Aorta (tissue), 5 donors: ENCODE results near the gene LRRFIP1. TPM values are rescaled to one million over a fixed set of nuclear protein-coding genes. Genes with fewer than 3 reads are reported as not detected.
"Not testable (repeated sequence)": the region's sequence is repeated elsewhere in the genome, so short reads cannot be mapped to it uniquely, and the experiment has no call there.

Experiments
- ATAC-seq: fragments of 200-7000 bp; cut with Tn5 transposase; one replicate; pipeline ENCODE4 v1.9.1; 2022; ENCODE audit warnings: moderate library complexity; ENCODE audit not compliant: low FRiP score
- DNase-seq, 2 donors: peaks; one replicate each; pipeline ENCODE4 v3.0.0-alpha.2; 2020
- H3K27ac ChIP-seq, 2 donors: one replicate each; pipeline ENCODE4 v1.5.1; 2013; ENCODE audit warnings: low read length in 2 of 2, mild to moderate bottlenecking in 2 of 2, moderate library complexity in 2 of 2, control low read depth in 1 of 2, inconsistent platforms in 1 of 2, low read depth in 1 of 2
- H3K27me3 ChIP-seq, 2 donors: one replicate each; pipeline ENCODE4 v1.6.1; 2013; ENCODE audit warnings: control low read depth in 1 of 2, low read length in 1 of 2, mild to moderate bottlenecking in 1 of 2, moderate library complexity in 1 of 2; ENCODE audit not compliant: insufficient read depth in 2 of 2, control insufficient read depth in 1 of 2
- H3K36me3 ChIP-seq, 2 donors: one replicate each; pipeline ENCODE4 v1.6.1; 2013; ENCODE audit warnings: control low read depth in 1 of 2, low read length in 1 of 2, mild to moderate bottlenecking in 1 of 2; ENCODE audit not compliant: insufficient read depth in 2 of 2, control insufficient read depth in 1 of 2
- H3K4me1 ChIP-seq, 2 donors: one replicate each; pipeline ENCODE4 v1.6.1; 2013; ENCODE audit warnings: low read length in 2 of 2, control low read depth in 1 of 2, mild to moderate bottlenecking in 1 of 2, moderate library complexity in 1 of 2; ENCODE audit not compliant: insufficient read depth in 2 of 2, control insufficient read depth in 1 of 2
- H3K4me3 ChIP-seq, 2 donors: one replicate each; pipeline ENCODE4 v1.5.1; 2013; ENCODE audit warnings: low read length in 2 of 2, control low read depth in 1 of 2, mild to moderate bottlenecking in 1 of 2
- H3K9me3 ChIP-seq: one replicate; pipeline ENCODE4 v1.6.1; 2013; ENCODE audit warnings: mild to moderate bottlenecking, low read length; ENCODE audit not compliant: control insufficient read depth
- WGBS, 2 donors: extraction: QIAGEN DNeasy Blood & Tissue Kit; methylation state at CpG; one replicate each; pipeline ENCODE4 v1.1.7; 2013; 5-methylcytosine and 5-hydroxymethylcytosine counted together
- intact Hi-C, 2 donors: fragments of 100-400 bp; cut with DNase I; formaldehyde crosslinking; loops; one replicate each; pipeline versions ENCODE4 v1.14.2 to v1.15.0; 2022
- polyA plus RNA-seq, 2 donors: library from polyadenylated mRNA; stranded (reverse); fragments of 200-250 nt; gene quantifications; one replicate each; pipeline ENCODE4 v1.2.3, GENCODE V29; 2013
- total RNA-seq, 2 donors: library from RNA; stranded (reverse); fragmentation: NEBNext Ultra II Directional; extraction: Animal tissue kit (Norgen Biotek cat#: 25700); gene quantifications; one replicate each; pipeline ENCODE4 v1.2.1, GENCODE V29; 2021
- donor health status: healthy with polysubstance abuse.
- donor health status: Bipolar disorder and iron deficiency.
- donor health status: DM: no; HTN: no; CAD: no.
- donor health status: DM: no; HTN: no; CAD: no.
- donor health status: DM: yes; HTN: yes; CAD: no.

The LRRFIP1 gene
- total and polyA plus RNA-seq, 4 donors = 100 to 348 (median 169) TPM

DNA sequence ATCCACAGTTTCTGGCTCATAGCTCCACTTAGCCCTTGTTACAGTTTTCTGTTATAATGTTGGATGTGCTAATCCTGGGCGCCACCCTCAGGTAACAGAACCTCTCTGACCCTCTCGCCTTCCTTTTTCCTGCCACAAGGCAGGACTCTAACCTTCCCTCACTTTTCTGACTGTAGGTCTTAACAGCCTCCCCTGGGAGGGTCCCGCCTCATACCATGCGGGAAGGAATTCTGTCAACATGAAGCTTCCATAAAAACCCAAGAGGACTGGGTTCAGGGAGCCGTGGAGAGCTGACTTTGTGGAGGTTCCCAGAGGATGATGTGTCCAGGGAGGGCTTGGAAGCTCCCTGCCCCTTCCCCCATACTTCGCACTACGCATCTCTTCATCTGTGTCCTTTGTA, 25.0 kb upstream of the LRRFIP1 start:
- intact Hi-C loops = loop anchor here in 1 of 2 donors (5.0 kb wide), 1 partner anchor 60 kb away; no protein-coding TSS in a partner anchor
- peak in 1 of 2 donors; percentile 17 for DNase-seq
- no peaks in the 10 kb centered on the region for H3K9me3 ChIP-seq
- H3K4me1 ChIP-seq = peaks cover 0 to 2% of the 10 kb centered on the region in 2 donors
- no peak overlapping the region for H3K4me3 ChIP-seq
- H3K27ac ChIP-seq = no peak overlapping the region
- ATAC-seq = no peak
- no peaks in the 10 kb centered on the region for H3K27me3 ChIP-seq
- 93 to 95% methylated on average over 7 of the region's 7 CpGs for WGBS, 2 donors
- H3K36me3 ChIP-seq = no peaks in the 10 kb centered on the region

DNA sequence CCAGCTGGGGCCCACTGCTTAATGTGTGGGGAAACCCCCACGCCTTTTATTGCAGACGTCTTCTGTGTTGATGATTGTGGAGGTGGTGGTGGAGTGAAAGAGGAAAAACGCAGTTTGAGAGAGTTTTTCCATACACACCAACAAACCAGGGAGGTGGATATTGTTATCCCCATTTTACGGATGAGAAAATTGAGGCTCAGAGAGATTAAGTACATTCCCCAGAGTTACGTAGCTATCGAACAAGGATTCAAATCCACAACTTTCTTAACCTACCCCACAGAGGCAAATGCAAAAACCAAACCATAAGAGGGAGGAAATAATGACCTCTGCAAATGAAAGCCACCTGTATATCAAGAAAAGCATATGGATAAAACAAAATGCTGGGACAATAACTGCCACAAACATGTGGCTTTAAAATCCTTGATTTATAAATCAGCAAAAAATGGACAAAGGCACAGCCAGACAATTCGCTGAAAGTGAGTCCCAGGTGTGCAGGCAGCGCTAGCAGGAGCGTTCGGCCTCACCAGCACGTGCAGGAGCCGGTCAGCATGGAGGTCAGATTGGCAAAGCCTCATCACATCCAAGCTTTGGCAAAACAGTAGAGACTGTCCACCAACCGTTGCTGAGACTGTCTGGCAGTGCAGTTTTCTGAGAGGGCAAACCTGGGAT, 24.2 kb upstream of the LRRFIP1 start:
- Histone ChIP-seq H3K4me1 (peaks cover 0 to 2% of the 10 kb centered on the region in 2 donors), H3K9me3 (no peaks in the 10 kb centered on the region), H3K27ac (peak overlapping the region in 1 of 2 donors; percentile 19), H3K27me3 (no peaks in the 10 kb centered on the region), H3K36me3 (no peaks in the 10 kb centered on the region), H3K4me3 (no peak overlapping the region)
- no peak for ATAC-seq
- 88 to 92% methylated on average over 13 of the region's 13 CpGs for WGBS, 2 donors
- DNase-seq = peak in 1 of 2 donors; percentile 38
- intact Hi-C loops = loop anchor here in 1 of 2 donors (5.0 kb wide), 1 partner anchor 59 kb away; no protein-coding TSS in a partner anchor

DNA sequence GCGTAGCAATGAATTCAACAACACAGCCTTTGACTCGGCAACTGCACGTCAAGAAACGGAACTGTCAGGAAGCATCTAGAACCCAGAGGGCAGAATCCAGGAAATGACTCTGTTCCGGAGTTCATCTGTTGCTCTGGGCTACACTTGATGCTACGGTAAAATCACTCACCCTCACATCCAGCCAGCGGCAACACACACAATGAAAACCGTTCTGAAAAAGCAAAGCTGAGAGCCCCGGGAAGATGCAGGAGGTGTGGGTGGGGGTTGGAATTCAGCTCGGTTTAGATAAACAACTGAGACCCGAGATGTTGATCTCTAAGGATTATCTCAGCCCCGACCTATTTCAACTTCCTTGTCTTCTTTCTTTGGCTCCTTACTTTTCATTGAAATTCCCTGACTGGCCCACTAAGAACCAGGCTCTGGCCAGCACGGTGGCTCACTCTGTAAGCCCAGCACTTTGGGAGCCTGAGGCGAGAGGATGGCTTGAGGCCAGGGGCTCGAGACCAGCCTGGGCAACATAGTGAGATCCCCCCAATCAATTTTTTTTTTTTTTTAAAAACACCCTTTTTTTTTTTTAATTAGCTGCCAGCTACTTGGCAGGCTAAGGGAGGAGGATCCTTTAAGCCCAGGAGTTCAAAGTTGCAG, 23.5 kb upstream of the LRRFIP1 start:
- H3K4me3 ChIP-seq = no peak overlapping the region
- 51 to 58% methylated on average over 15 of the region's 15 CpGs for WGBS, 2 donors
- peak overlapping the region in 1 of 2 donors; percentile 19 for H3K27ac ChIP-seq
- peaks cover 0 to 2% of the 10 kb centered on the region in 2 donors for H3K4me1 ChIP-seq
- ATAC-seq (peak; percentile 55), DNase-seq (peak in 1 of 2 donors; percentile 66)
- no peaks in the 10 kb centered on the region for H3K9me3 ChIP-seq
- no peaks in the 10 kb centered on the region for H3K36me3 ChIP-seq
- intact Hi-C loops = loop anchor here in 1 of 2 donors (5.0 kb wide), 1 partner anchor 58 kb away; no protein-coding TSS in a partner anchor
- H3K27me3 ChIP-seq = no peaks in the 10 kb centered on the region

DNA sequence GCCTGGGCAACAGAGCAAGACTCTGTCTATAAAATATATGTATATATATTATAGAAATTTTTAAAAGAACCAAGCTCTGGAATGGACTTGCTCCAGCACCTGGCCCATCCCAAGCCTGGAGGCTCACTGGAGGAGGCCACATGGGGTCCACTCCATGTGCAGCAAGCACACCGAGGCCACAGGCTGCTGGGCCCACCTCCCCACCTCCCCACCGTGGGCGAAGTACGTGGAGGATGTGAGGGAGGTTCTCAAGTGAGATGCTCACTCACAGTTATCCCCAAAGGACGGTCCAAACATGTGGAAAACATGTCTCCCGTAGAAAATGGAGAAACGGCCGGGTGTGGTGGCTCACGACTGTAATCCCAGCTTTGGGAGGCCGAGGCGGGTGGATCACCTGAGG, 23.0 kb upstream of the LRRFIP1 start:
- no peak for ATAC-seq
- intact Hi-C loops = loop anchor here in 1 of 2 donors (5.0 kb wide), 1 partner anchor 58 kb away; no protein-coding TSS in a partner anchor
- Histone ChIP-seq H3K9me3 (no peaks in the 10 kb centered on the region), H3K4me1 (peaks cover 0 to 2% of the 10 kb centered on the region in 2 donors), H3K4me3 (no peak overlapping the region), H3K36me3 (no peaks in the 10 kb centered on the region), H3K27ac (no peak overlapping the region), H3K27me3 (no peaks in the 10 kb centered on the region)
- WGBS, 2 donors = 93 to 95% methylated on average over 11 of the region's 11 CpGs
- no peak for DNase-seq

DNA sequence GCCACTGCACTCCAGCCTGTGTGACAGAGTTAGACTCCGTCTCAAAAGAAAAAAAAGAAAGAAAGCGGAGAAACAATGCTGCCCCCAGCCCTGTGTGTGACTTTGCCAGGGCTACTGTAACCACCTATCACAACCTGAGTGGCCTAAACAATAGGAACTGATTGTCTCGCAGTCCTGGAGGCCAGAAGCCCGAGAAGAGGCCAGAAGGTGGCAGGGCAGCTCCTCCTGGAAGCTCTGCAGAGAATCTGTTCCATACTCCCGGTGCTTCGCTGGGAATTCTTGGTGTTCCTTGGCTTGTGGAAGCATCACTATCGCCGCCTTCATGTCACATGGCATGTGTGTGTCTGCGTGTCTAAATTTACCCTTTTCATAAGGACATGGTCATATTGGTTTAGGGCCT, 22.4 kb upstream of the LRRFIP1 start:
- intact Hi-C loops = loop anchor here in 1 of 2 donors (5.0 kb wide), 1 partner anchor 57 kb away; no protein-coding TSS in a partner anchor
- H3K27me3 ChIP-seq = no peaks in the 10 kb centered on the region
- WGBS, 2 donors = 91 to 92% methylated on average over 9 of the region's 9 CpGs
- ATAC-seq (no peak), DNase-seq (no peak)
- no peaks in the 10 kb centered on the region for H3K9me3 ChIP-seq
- no peaks in the 10 kb centered on the region for H3K36me3 ChIP-seq
- no peak overlapping the region for H3K27ac ChIP-seq
- no peaks in the 10 kb centered on the region for H3K4me1 ChIP-seq
- H3K4me3 ChIP-seq = no peak overlapping the region

DNA sequence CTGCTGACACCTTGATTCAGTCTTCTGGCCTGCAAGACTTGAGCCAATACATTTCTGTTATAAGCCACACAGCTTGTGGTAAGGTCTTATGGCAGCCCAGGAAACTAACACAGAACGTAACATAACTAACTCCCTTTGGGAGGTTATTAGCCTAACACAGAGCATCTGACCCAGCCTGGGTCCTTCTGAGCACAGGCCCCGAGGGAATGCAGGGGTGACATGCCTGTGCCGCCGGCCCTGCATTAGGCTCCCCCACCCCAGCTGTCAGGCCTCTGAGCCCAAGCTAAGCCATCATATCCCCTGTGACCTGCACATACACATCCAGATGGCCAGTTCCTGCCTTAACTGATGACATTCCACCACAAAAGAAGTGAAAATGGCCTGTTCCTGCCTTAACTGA, 20.9 kb upstream of the LRRFIP1 start:
- not testable (repeated sequence) for H3K27ac ChIP-seq

DNA sequence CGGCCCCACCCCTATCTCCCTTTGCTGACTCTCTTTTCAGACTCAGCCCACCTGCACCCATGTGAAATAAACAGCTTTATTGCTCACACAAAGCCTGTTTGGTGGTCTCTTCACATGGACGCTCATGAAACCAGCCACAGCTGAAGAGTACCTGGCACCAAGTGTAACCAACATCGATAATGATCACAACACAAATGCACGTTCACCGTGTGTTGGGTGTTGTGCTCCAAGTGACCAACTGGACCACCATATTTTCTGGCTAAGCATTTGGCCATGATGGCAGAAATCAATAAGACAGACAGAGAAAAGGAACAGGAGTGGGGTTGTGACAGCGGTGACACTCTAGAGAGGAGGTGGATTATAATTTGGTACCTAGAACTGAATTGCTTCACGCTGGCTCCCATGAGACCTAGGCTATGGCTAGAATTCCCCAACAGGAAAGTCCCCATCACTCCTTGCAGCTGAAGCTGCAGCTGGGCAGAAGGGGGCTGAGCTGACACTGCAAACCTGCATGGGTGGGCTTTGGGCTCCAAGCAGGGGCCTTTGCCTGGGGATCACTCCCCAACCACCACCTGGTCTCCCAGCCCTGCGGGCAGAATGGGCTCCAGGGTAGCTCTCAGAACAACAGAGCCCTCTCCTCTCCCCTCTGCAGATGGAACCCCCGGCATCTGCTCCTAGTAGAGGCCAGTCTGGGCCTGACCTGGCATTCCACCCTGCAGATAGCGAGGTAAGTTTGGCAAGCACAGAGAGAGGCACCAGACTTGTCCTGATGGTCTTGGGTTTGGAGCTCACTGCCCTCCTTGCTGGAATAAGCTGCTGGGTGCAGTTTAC, 14.6 kb upstream of the LRRFIP1 start:
- DNase-seq (no peak), ATAC-seq (no peak)
- no peak overlapping the region for H3K4me3 ChIP-seq
- H3K27me3 ChIP-seq = no peaks in the 10 kb centered on the region
- H3K27ac ChIP-seq = peak overlapping the region in 1 of 2 donors; percentile 2
- H3K4me1 ChIP-seq = peaks cover 0 to 7% of the 10 kb centered on the region in 2 donors
- H3K36me3 ChIP-seq = no peaks in the 10 kb centered on the region
- intact Hi-C loops = no loop called here
- 96 to 98% methylated on average over 10 of the region's 10 CpGs for WGBS, 2 donors
- H3K9me3 ChIP-seq = no peaks in the 10 kb centered on the region

More for the DNA sequence above, 20.9 kb upstream of the LRRFIP1 start:
- H3K4me3 ChIP-seq, H3K4me1 ChIP-seq, H3K36me3 ChIP-seq, ATAC-seq, H3K27me3 ChIP-seq, DNase-seq, H3K9me3 ChIP-seq, intact Hi-C loops: not testable (repeated sequence)
- WGBS, 2 donors = 94 to 96% methylated on average over 4 of the region's 4 CpGs

DNA sequence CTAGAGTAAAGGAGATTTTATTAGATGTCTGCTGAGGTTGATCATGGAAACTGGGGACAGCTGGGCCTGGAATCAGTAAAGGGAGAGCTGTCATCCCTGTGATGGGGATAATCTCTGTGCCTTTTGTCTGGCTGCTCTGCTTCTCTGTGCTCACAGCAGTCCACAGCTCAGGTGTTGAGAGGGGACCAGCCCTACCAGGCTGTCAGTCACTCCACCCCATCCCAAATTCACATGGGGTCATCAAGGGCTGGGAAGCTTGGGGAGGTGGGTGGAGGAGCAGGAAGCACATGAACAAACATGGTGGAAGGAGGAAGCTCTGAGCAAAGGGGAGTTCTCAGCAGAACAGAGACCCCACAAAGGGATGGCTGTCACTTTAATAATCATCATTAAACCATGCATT, 13.7 kb upstream of the LRRFIP1 start:
- no peaks in the 10 kb centered on the region for H3K9me3 ChIP-seq
- intact Hi-C loops = no loop called here
- no peaks in the 10 kb centered on the region for H3K27me3 ChIP-seq
- ATAC-seq (no peak), DNase-seq (no peak)
- no peaks in the 10 kb centered on the region for H3K36me3 ChIP-seq
- peaks cover 0 to 12% of the 10 kb centered on the region in 2 donors for H3K4me1 ChIP-seq
- H3K27ac ChIP-seq = peak overlapping the region in 1 of 2 donors; percentile 86
- no peak overlapping the region for H3K4me3 ChIP-seq
